ENCODE measurements around the gene IQGAP1. TPM values are rescaled to one million over a fixed set of nuclear protein-coding genes. Genes with fewer than 3 reads are reported as not detected.
"Not testable (repeated sequence)": the region's sequence is repeated elsewhere in the genome, so short reads cannot be mapped to it uniquely, and the experiment has no call there.

The IQGAP1 gene
- total RNA-seq, 2 donors from 2014 or later: 70.4 to 79.2 TPM

DNA sequence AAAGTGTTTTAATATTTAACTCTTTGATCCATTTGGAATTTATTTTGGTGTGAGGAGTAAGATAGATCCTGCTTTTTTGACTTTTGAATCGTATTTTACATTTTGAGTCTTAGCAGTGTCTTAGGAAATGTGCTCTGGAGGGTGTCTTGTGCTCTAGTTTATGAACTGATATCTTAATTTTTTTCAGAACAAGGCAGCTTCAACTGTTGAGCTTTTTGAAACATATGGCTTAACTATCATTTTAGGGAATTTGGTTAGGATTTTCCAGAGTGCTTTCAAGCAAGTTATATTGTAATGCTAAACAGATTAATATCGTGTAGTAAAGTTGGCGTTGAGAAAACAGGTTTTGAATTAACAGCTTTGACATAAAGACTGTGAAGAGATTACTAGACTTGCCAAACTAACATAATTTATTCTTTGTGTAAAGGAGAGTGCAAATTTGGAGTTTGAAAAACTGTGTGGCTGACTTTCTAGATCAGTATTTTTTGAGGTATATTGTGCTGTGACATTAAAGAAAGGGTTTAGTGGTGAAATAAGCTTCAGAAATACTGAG, 17.1 kb downstream of the IQGAP1 start:
- intact Hi-C loops (cut with DNase I): no loop called here
- ATAC-seq (no peak), DNase-seq (no peak)

- ATAC-seq (no peak), DNase-seq (no peak)
- intact Hi-C loops (cut with DNase I): no loop called here
These were observed 19.3 kb downstream of the IQGAP1 start for GRCh38 chr15:90407336-90407735.

DNA sequence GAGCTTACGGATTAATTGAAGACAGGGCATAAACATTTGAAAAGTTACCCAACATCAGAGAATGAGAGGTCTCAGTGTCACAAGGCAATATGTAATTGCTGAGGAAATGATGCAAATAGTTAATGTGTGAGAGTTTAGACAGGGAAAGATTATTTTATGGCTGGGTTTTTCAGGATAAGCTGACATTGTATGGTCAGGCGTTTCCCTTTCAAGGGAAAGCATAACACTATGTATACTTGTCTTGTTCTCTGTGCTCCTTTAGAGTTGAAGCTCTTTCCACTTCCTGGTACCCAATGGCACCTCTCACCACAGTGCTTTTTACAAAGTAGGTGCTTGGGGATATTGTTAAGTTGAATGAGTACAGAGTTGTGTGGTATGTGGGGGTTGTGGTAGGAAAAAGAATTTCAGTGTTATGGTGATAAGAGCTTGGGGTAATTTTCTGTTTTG, 19.9 kb downstream of the IQGAP1 start:
- intact Hi-C loops (cut with DNase I): no loop called here
- DNase-seq: no peak
- ATAC-seq: peak in 1 of 2 donors; percentile 67

DNA sequence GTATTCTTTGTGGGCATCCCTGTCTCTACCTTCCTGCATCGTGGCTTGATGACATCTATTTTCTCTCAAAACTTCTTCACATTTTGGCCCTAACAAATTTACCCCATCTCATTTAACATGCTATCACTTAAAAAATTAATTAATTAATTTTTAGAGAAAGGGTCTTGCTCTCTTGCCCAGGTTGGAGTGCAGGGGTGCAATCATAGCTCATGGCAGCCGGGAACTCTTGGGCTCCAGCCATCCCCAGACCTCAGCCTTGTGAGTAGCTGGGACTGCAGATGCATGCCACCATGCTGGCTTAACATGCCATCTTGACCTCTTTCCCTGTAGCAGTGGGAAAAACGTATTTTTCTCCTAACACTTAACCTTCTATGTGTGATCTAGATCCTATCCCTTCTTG, 20.6 kb downstream of the IQGAP1 start:
- no peak for ATAC-seq
- intact Hi-C loops (cut with DNase I): no loop called here
- DNase-seq: no peak

DNA sequence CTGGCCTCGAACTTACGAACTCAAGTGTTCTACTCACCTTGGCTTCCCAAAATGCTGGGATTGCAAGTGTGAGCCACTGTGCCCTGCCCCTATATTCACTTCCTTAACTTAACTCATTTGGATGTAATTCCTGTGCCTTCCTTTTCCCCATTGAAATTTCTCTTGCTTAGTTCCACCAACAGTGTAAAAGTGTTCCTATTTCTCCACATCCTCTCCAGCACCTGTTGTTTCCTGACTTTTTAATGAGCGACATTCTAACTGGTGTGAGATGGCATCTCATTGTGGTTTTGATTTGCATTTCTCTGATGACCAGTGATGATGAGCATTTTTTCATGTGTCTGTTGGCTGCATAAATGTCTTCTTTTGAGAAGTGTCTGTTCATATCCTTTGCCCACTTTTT, 21.5 kb downstream of the IQGAP1 start:
- DNase-seq; intact Hi-C loops (cut with DNase I); ATAC-seq: not testable (repeated sequence)

GRCh38 chr15:90410316-90410715, 22.3 kb downstream of the IQGAP1 start:
- DNase-seq; intact Hi-C loops (cut with DNase I); ATAC-seq: not testable (repeated sequence)

DNA sequence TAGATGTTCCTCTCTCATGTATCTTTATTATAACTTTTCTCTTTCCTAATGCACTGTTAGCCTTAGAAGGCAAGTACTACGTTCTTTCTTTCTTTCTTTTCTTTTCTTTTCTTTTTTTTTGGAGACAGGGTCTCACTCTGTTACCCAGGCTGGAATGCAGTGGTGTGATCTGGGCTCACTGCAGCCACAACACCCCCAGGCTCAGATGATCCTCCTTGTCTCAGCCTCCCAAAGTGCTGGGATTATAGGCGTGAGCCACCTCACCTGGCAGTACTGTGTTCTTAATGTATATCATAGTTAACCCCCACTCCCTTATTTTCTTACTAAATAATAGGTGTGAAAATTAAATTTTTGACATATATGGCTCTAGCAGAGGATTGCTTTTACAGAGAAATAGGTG, 23.1 kb downstream of the IQGAP1 start:
- intact Hi-C loops (cut with DNase I): no loop called here
- DNase-seq (no peak), ATAC-seq (no peak)

GRCh38 chr15:90412356-90413194, 24.5 kb downstream of the IQGAP1 start:
- intact Hi-C loops (cut with DNase I): no loop called here
- ATAC-seq: peak; percentile 78 to 86

DNA sequence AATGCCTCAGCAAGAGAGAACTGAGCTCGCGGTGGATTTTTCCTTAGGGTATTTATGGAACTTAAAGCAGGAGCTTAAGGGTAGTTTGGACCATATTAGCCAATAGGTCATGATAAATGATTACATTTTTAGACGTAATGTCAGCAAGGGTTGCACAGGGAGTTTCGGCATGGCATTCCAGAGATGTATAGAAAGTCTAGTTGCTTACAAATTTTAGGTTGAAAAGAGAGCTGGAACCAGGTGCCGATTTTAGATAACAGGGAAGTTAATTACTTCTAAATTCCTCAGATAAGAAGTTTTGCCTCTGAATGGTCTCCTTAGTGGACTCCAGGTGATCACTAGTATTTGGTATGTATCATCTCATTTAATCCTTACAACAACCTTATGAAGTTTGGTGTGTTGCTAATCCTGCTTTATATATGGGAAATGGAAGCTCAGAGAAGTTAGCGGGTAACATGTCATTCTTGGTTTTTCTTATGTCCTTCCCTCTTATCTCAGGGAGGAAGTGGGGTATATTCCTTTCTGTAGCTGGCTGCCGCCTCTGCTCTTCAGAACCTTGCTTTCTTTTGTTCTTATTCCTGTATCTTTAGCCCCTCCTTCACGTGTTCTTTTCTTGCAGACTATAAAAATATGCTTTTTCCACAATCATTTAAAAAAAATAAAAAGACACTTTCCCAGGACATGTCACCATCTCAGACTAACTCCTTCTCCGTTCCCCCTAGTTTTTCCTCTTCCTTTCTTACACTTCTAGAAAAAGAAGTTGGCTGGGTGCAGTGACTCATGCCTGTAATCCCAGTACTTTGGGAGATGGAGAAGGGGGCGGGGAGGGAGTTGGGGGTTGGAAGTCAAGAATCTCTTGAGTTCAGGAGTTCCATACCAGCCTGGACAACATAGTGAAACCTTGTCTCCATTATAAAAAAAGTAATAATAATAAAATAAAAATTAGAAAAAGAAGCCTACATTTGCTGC, 25.7 kb downstream of the IQGAP1 start:
- intact Hi-C loops (cut with DNase I): no loop called here
- ATAC-seq: peak; percentile 34 to 56

More at GRCh38 chr15:90412356-90413194, 24.5 kb downstream of the IQGAP1 start:
- DNase-seq: peak; percentile 36

DNA sequence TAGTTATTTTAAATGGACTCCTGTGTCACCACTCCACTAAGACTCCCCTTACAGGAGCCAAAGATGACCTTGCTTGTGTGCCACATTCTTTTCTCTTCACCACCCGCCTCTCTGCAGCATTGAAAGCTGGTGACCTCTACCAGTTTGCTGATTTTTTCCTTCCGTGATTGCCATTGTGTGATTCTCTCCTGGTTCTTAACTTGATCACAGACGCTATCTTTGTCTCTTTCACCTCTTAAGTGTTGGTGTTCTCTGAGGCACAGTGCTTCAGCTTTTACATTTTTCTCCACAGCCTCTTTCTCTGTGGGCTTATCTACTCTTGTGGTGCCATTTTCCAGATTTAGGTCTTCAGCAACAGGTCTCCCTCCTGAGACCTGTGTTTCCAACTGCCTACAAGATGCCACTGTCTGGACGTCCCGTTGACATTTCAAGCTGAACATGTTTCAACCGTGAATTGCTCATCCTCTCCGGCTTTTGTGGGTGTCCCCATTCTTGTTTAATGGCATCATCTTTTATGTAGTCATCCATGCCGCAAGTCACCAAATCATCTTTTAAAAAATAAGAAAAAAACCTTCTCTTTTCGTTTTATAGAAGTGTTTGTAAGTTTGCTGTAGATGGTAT, 26.5 kb downstream of the IQGAP1 start:
- DNase-seq (no peak), ATAC-seq (peak; percentile 17 to 27)
- intact Hi-C loops (cut with DNase I): no loop called here

More for the DNA sequence above, 25.7 kb downstream of the IQGAP1 start:
- DNase-seq: no peak

DNA sequence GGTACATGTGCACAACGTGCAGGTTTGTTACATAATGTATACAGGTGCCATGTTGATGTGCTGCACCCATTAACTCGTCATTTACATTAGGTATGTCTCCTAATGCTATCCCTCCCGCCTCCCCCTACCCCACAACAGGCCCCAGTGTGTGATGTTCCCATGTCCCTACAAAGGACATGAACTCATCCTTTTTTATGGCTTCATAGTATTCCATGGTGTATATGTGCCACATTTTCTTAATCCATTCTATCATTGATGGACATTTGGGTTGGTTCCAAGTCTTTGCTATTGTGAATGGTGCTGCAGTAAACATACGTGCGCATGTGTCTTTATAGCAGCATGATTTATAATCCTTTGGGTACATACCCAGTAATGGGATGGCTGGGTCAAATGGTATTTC, 28.0 kb downstream of the IQGAP1 start:
- DNase-seq; intact Hi-C loops (cut with DNase I); ATAC-seq: not testable (repeated sequence)

- no peak for DNase-seq
- intact Hi-C loops (cut with DNase I): no loop called here
- no peak for ATAC-seq
These were observed 30.6 kb downstream of the IQGAP1 start for GRCh38 chr15:90418627-90419026.

GRCh38 chr15:90419206-90419605, 31.2 kb downstream of the IQGAP1 start:
- DNase-seq (no peak), ATAC-seq (no peak)
- intact Hi-C loops (cut with DNase I): no loop called here

DNA sequence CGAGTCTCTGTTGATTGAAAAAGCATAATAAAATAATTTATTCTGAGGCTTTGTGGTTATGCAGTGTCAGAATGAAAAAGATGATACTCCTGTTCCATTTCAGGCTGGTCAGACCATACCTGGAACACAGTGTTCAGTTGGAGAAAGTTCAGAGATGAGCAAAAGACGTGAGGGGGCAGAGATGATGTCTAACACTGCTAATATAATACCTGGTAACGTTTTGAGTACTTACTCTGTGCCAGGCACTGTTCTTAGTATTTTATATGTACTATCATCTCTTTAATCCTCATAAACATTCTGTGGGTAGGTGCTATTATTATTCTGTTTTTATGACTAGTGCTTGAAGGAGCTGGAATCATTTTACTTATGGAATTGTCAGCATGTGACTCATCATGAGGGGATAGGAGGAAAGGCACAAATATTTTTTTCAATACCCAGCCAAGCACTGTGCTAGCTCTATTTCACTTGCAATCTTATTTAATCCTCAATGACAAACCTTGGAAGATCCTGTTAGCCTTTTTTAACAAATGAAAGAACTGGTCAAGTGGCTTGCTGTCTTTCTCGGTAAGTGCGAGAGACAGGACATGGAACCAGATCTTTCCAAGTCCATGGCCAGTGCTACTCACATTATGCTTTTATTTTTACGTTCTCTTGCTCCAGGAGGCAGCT, 31.8 kb downstream of the IQGAP1 start:
- intact Hi-C loops (cut with DNase I): no loop called here
- DNase-seq (no peak), ATAC-seq (peak; percentile 62 to 71)

DNA sequence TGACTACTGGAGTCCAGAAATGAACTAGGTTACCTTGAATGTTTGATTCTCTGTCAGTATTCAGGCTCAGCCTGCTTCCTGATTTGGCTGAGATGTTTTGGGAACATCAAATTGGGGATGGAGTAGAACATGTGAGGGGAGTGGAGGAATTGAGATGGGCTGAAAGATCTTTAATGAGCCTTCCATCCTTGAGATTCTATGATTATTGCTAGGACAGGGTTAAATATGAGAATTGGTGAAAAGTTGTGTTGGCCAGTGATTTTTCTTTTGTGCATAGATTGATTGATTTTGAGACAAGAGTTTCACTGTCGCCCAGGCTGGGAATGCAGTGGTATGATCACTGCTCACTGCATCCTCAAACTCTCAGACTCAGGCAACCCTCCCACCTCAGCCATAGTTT, 32.4 kb downstream of the IQGAP1 start:
- ATAC-seq (no peak), DNase-seq (no peak)
- intact Hi-C loops (cut with DNase I): no loop called here

DNA sequence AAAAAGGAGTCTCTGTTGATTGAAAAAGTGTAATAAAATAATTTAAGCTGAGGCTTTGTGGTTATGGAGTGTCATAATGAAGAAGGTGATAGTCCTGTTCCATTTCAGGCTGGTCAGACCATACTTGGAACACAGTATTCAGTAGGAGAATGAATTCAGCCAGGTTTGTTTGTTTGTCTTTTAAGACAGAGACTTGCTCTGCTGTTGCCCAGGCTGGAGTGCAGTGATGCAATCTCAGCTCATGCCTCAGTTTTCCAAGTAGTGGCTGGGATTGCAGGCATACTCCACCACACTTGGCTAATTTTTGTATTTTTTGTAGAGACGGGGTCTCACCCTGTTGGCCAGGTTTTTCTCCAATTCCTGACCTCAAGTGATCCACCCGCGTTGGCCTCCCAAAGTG, 33.5 kb downstream of the IQGAP1 start:
- DNase-seq: no peak
- peak in 1 of 2 donors; percentile 25 for ATAC-seq
- intact Hi-C loops (cut with DNase I): no loop called here

- intact Hi-C loops (cut with DNase I): no loop called here
- ATAC-seq (no peak), DNase-seq (no peak)
These were observed 34.0 kb downstream of the IQGAP1 start for GRCh38 chr15:90422043-90422442.

- no peak for ATAC-seq
- intact Hi-C loops (cut with DNase I): no loop called here
- no peak for DNase-seq
These were observed 34.9 kb downstream of the IQGAP1 start for GRCh38 chr15:90422936-90423335.
